Measurements from ENCODE around the gene ARL5B. TPM values are rescaled to one million over a fixed set of nuclear protein-coding genes. Genes with fewer than 3 reads are reported as not detected.

Gene ARL5B
- total RNA-seq, 1 experiment from 2014 or later: 8.1 TPM

- H3K9me2 ChIP-seq (replicated peaks; ENCODE audit: low read length): no peaks in the 10 kb centered on the region
- H3K36me3 ChIP-seq (ENCODE audit: low read depth, low read length): no peaks in the 10 kb centered on the region
- H4K20me1 ChIP-seq (ENCODE audit: low read length): no peaks in the 10 kb centered on the region
- H3K9ac ChIP-seq (ENCODE audit: low read length): no peak overlapping the region
- no peak overlapping the region for H3K27ac ChIP-seq (ENCODE audit: low read length)
- intact Hi-C loops (cut with micrococcal nuclease): no loop called here
- DNase-seq (no peak), ATAC-seq (no peak)
- no peaks in the 10 kb centered on the region for H3K9me3 ChIP-seq (ENCODE audit: low read length)
- no peaks in the 10 kb centered on the region for H3K27me3 ChIP-seq (ENCODE audit: low read length)
- no peaks in the 10 kb centered on the region for H3K4me1 ChIP-seq (ENCODE audit: insufficient read depth, low read length)
- TF ChIP-seq EZH2 (IDR thresholded peaks at IDR 0.05; ENCODE audit: low read length, unreplicated experiment) (no peak), EZH2phosphoT487 (IDR thresholded peaks at IDR 0.05; ENCODE audit: borderline replicate concordance, low read length) (no peak), CTCF (conservative IDR thresholded peaks at IDR 0.05; ENCODE audit: low read depth, low read length) (no peak)
- no peak overlapping the region for H3K4me2 ChIP-seq (ENCODE audit: low read length)
- no peaks in the 10 kb centered on the region for H3F3A ChIP-seq (ENCODE audit: low read length, unreplicated experiment)
- ChIA-PET POLR2A (ENCODE audit: unreplicated experiment) (no interaction called here), CTCF (no interaction called here)
- no TSS peak for BruUV-seq (replicated peaks)
- H3K4me3 ChIP-seq (ENCODE audit: low read length): no peak overlapping the region
- H2AFZ ChIP-seq (ENCODE audit: low read length): no peak overlapping the region
- H3K79me2 ChIP-seq (ENCODE audit: low read length): no peaks in the 10 kb centered on the region
These were observed 40.9 kb downstream of the ARL5B start for GRCh38 chr10:18699849-18700840.

- Histone ChIP-seq H3F3A (ENCODE audit: low read length, unreplicated experiment) (no peaks in the 10 kb centered on the region), H3K36me3 (ENCODE audit: low read depth, low read length) (no peaks in the 10 kb centered on the region), H3K79me2 (ENCODE audit: low read length) (no peaks in the 10 kb centered on the region), H4K20me1 (ENCODE audit: low read length) (no peaks in the 10 kb centered on the region), H3K27me3 (ENCODE audit: low read length) (no peaks in the 10 kb centered on the region), H3K4me2 (ENCODE audit: low read length) (no peak overlapping the region), H3K9me3 (ENCODE audit: low read length) (no peaks in the 10 kb centered on the region), H3K4me3 (ENCODE audit: low read length) (no peak overlapping the region), H3K9ac (ENCODE audit: low read length) (no peak overlapping the region), H3K4me1 (ENCODE audit: insufficient read depth, low read length) (no peaks in the 10 kb centered on the region), H3K9me2 (replicated peaks; ENCODE audit: low read length) (no peaks in the 10 kb centered on the region), H3K27ac (ENCODE audit: low read length) (no peak overlapping the region), H2AFZ (ENCODE audit: low read length) (no peak overlapping the region)
- DNase-seq (no peak), ATAC-seq (no peak)
- ChIA-PET CTCF (no interaction called here), POLR2A (ENCODE audit: unreplicated experiment) (no interaction called here)
- intact Hi-C loops (cut with micrococcal nuclease): no loop called here
- no peak for TF ChIP-seq EZH2phosphoT487 (IDR thresholded peaks at IDR 0.05; ENCODE audit: borderline replicate concordance, low read length)
- TF ChIP-seq EZH2 (IDR thresholded peaks at IDR 0.05; ENCODE audit: low read length, unreplicated experiment): no peak
- no peak for TF ChIP-seq CTCF (conservative IDR thresholded peaks at IDR 0.05; ENCODE audit: low read depth, low read length)
- no TSS peak for BruUV-seq (replicated peaks)
These were observed 44.3 kb downstream of the ARL5B start for GRCh38 chr10:18703521-18703920.

GRCh38 chr10:18710201-18710653, 51.0 kb downstream of the ARL5B start:
- Histone ChIP-seq H4K20me1 (ENCODE audit: low read length) (no peaks in the 10 kb centered on the region), H3K36me3 (ENCODE audit: low read depth, low read length) (no peaks in the 10 kb centered on the region), H3K9me2 (replicated peaks; ENCODE audit: low read length) (no peaks in the 10 kb centered on the region), H3K9me3 (ENCODE audit: low read length) (no peaks in the 10 kb centered on the region), H3K27ac (ENCODE audit: low read length) (no peak overlapping the region), H3K4me2 (ENCODE audit: low read length) (no peak overlapping the region), H3K4me1 (ENCODE audit: insufficient read depth, low read length) (peaks cover 15% of the 10 kb centered on the region), H2AFZ (ENCODE audit: low read length) (no peak overlapping the region), H3K27me3 (ENCODE audit: low read length) (no peaks in the 10 kb centered on the region), H3K9ac (ENCODE audit: low read length) (no peak overlapping the region), H3F3A (ENCODE audit: low read length, unreplicated experiment) (no peaks in the 10 kb centered on the region), H3K4me3 (ENCODE audit: low read length) (no peak overlapping the region), H3K79me2 (ENCODE audit: low read length) (no peaks in the 10 kb centered on the region)
- intact Hi-C loops (cut with micrococcal nuclease): no loop called here
- ChIA-PET CTCF (no interaction called here), POLR2A (ENCODE audit: unreplicated experiment) (no interaction called here)
- no peak for DNase-seq
- no TSS peak for BruUV-seq (replicated peaks)
- no peak for ATAC-seq
- no peak for TF ChIP-seq EZH2phosphoT487 (IDR thresholded peaks at IDR 0.05; ENCODE audit: borderline replicate concordance, low read length)
- no peak for TF ChIP-seq EZH2 (IDR thresholded peaks at IDR 0.05; ENCODE audit: low read length, unreplicated experiment)
- no peak for TF ChIP-seq CTCF (conservative IDR thresholded peaks at IDR 0.05; ENCODE audit: low read depth, low read length)

All from PC-3 (cell line).